Panc1 (cell line): ENCODE measurements around the gene MYLK.

Experiments used
- POLR2AphosphoS5 ChIP-seq: IDR thresholded peaks from 2 replicates; pipeline ENCODE4 v1.6.1; 2012; ENCODE audit warnings: mild to moderate bottlenecking, low read depth, low read length, moderate library complexity
- SIN3A ChIP-seq: IDR thresholded peaks from 2 replicates; pipeline ENCODE4 v1.6.1; 2012; ENCODE audit warnings: low read depth, mild to moderate bottlenecking, low read length, moderate library complexity, borderline replicate concordance; ENCODE audit not compliant: insufficient read depth
- TCF7L2 ChIP-seq: IDR thresholded peaks from 2 replicates; pipeline ENCODE4 v1.6.1; 2011; ENCODE audit warnings: mild to moderate bottlenecking, low read depth, low read length, inconsistent platforms
- TF ChIP-seq, protein P1 (sequence below): fragments of 450-650 bp; IDR thresholded peaks from 2 replicates; pipeline ENCODE4 v1.5.1; 2017; ENCODE audit warnings: mild to moderate bottlenecking
- TF ChIP-seq, protein P2 (sequence below), 2 experiments: IDR thresholded peaks; 2 replicates each; pipeline ENCODE4 v1.6.1; 2011 to 2012; ENCODE audit warnings: low read depth in 2 of 2, control low read depth in 1 of 2, low read length in 1 of 2, mild to moderate bottlenecking in 1 of 2, moderate library complexity in 1 of 2; ENCODE audit not compliant: insufficient read depth in 1 of 2

DNA sequence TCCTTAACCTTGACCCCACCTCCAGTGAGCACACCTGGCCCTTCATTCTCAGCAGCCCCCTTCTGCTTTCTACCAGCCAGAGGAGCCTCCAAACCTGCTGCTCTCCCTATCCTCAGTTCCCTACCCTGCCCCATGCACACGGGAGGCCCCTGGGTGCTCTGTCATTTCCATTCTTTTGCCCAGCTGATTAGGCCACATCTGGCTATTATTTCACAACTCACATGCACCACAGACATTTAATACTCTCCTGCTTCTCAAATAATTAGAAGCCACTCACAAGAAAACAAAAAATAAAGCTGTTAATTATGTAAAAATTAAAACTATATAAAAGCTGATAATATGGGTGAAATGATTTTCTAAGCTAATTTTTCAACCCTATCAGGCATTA lies 50.7 kb downstream of the MYLK start:
- TF ChIP-seq, protein P1, sequence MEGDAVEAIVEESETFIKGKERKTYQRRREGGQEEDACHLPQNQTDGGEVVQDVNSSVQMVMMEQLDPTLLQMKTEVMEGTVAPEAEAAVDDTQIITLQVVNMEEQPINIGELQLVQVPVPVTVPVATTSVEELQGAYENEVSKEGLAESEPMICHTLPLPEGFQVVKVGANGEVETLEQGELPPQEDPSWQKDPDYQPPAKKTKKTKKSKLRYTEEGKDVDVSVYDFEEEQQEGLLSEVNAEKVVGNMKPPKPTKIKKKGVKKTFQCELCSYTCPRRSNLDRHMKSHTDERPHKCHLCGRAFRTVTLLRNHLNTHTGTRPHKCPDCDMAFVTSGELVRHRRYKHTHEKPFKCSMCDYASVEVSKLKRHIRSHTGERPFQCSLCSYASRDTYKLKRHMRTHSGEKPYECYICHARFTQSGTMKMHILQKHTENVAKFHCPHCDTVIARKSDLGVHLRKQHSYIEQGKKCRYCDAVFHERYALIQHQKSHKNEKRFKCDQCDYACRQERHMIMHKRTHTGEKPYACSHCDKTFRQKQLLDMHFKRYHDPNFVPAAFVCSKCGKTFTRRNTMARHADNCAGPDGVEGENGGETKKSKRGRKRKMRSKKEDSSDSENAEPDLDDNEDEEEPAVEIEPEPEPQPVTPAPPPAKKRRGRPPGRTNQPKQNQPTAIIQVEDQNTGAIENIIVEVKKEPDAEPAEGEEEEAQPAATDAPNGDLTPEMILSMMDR, result no peak
- TF ChIP-seq POLR2AphosphoS5, result no peak
- TF ChIP-seq, protein P2, sequence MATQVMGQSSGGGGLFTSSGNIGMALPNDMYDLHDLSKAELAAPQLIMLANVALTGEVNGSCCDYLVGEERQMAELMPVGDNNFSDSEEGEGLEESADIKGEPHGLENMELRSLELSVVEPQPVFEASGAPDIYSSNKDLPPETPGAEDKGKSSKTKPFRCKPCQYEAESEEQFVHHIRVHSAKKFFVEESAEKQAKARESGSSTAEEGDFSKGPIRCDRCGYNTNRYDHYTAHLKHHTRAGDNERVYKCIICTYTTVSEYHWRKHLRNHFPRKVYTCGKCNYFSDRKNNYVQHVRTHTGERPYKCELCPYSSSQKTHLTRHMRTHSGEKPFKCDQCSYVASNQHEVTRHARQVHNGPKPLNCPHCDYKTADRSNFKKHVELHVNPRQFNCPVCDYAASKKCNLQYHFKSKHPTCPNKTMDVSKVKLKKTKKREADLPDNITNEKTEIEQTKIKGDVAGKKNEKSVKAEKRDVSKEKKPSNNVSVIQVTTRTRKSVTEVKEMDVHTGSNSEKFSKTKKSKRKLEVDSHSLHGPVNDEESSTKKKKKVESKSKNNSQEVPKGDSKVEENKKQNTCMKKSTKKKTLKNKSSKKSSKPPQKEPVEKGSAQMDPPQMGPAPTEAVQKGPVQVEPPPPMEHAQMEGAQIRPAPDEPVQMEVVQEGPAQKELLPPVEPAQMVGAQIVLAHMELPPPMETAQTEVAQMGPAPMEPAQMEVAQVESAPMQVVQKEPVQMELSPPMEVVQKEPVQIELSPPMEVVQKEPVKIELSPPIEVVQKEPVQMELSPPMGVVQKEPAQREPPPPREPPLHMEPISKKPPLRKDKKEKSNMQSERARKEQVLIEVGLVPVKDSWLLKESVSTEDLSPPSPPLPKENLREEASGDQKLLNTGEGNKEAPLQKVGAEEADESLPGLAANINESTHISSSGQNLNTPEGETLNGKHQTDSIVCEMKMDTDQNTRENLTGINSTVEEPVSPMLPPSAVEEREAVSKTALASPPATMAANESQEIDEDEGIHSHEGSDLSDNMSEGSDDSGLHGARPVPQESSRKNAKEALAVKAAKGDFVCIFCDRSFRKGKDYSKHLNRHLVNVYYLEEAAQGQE (IDR thresholded peaks at IDR 0.05; ENCODE audit: insufficient read depth in 1 of 2, low read depth in 2 of 2, low read length in 1 of 2), result no peak
- no peak for TF ChIP-seq TCF7L2
- TF ChIP-seq SIN3A, result no peak
